DMS79 (cell line): ENCODE results near the gene C20orf204.
A peak's percentile ranks its signal among the peaks of the same experiment; 100 is the strongest.

Experiments
- DNase-seq: peaks from one replicate; lab custom pipeline; 2025; lab: John Stamatoyannopoulos, UW

Gene C20orf204

GRCh38 chr20:64056889-64057627 lies 21.1 kb downstream of the C20orf204 start:
- DNase-seq: no peak

- DNase-seq: peak; percentile 43
These were observed 21.9 kb downstream of the C20orf204 start for GRCh38 chr20:64057628-64058498.

- no peak for DNase-seq
These were observed 22.6 kb downstream of the C20orf204 start for GRCh38 chr20:64058536-64058935.

- DNase-seq: no peak
These were observed 26.3 kb downstream of the C20orf204 start for GRCh38 chr20:64062276-64062595.

GRCh38 chr20:64062596-64063388 lies 26.8 kb downstream of the C20orf204 start, which contains the start of gene TCEA2:
TCEA2 (plus strand) TSS chr20:64063198; CDS start chr20:64063313, 115 bp downstream.
- DNase-seq: peak; percentile 91

GRCh38 chr20:64063389-64064144 lies 27.6 kb downstream of the C20orf204 start:
- no peak for DNase-seq

GRCh38 chr20:64064145-64064698 lies 28.2 kb downstream of the C20orf204 start:
- no peak for DNase-seq

GRCh38 chr20:64065062-64065973 lies 29.3 kb downstream of the C20orf204 start:
- DNase-seq: no peak

- DNase-seq: no peak
These were observed 30.0 kb downstream of the C20orf204 start for GRCh38 chr20:64065974-64066343.

GRCh38 chr20:64067005-64067632 lies 31.1 kb downstream of the C20orf204 start:
- no peak for DNase-seq

- DNase-seq: no peak
These were observed 31.8 kb downstream of the C20orf204 start for GRCh38 chr20:64067733-64068307.

GRCh38 chr20:64068386-64069208 lies 32.6 kb downstream of the C20orf204 start:
- no peak for DNase-seq

GRCh38 chr20:64069209-64069613 lies 33.2 kb downstream of the C20orf204 start:
- no peak for DNase-seq

GRCh38 chr20:64069614-64070243 lies 33.7 kb downstream of the C20orf204 start:
- DNase-seq: no peak

- no peak for DNase-seq
These were observed 34.4 kb downstream of the C20orf204 start for GRCh38 chr20:64070244-64070993.

- DNase-seq: no peak
These were observed 35.7 kb downstream of the C20orf204 start for GRCh38 chr20:64071341-64072332.
